ENCODE results near the gene NDST4.

The NDST4 gene

GRCh38 chr4:114907568-114907967, 205.9 kb downstream of the NDST4 start:
- TF ChIP-seq TEAD4 (IDR thresholded peaks at IDR 0.05) (no peak), MAX (IDR thresholded peaks at IDR 0.05) (no peak), TCF12 (IDR thresholded peaks at IDR 0.05; ENCODE audit: low read depth) (no peak), CREB1 (IDR thresholded peaks at IDR 0.05; ENCODE audit: low read depth) (no peak), NFIC (IDR thresholded peaks at IDR 0.05) (no peak), FOXM1 (IDR thresholded peaks at IDR 0.05; ENCODE audit: borderline replicate concordance, low read depth) (no peak), EGR1 (IDR thresholded peaks at IDR 0.05) (no peak), YY1 (IDR thresholded peaks at IDR 0.05; ENCODE audit: low read depth) (no peak), EP300 (IDR thresholded peaks at IDR 0.05; ENCODE audit: borderline replicate concordance) (no peak), ZBTB7A (IDR thresholded peaks at IDR 0.05; ENCODE audit: low read depth) (no peak), RAD21 (IDR thresholded peaks at IDR 0.05; ENCODE audit: low read depth) (no peak), CEBPB (IDR thresholded peaks at IDR 0.05) (no peak), USF1 (IDR thresholded peaks at IDR 0.05) (no peak), TAF1 (IDR thresholded peaks at IDR 0.05; ENCODE audit: low read depth) (no peak), REST (IDR thresholded peaks at IDR 0.05; ENCODE audit: low read depth) (no peak)

- TF ChIP-seq ZBTB7A (IDR thresholded peaks at IDR 0.05; ENCODE audit: low read depth) (no peak), TCF12 (IDR thresholded peaks at IDR 0.05; ENCODE audit: low read depth) (no peak), USF1 (IDR thresholded peaks at IDR 0.05) (no peak)
These were observed 208.4 kb downstream of the NDST4 start for GRCh38 chr4:114905017-114905416.

GRCh38 chr4:114900934-114901333, 212.5 kb downstream of the NDST4 start:
- no peak for TF ChIP-seq RAD21 (IDR thresholded peaks at IDR 0.05; ENCODE audit: low read depth)
- TF ChIP-seq REST (IDR thresholded peaks at IDR 0.05; ENCODE audit: low read depth) = no peak

- no peak for TF ChIP-seq ZBTB7A (IDR thresholded peaks at IDR 0.05; ENCODE audit: low read depth)
- TF ChIP-seq USF1 (IDR thresholded peaks at IDR 0.05) = no peak
- TF ChIP-seq RAD21 (IDR thresholded peaks at IDR 0.05; ENCODE audit: low read depth) = no peak
- no peak for TF ChIP-seq CEBPB (IDR thresholded peaks at IDR 0.05)
- TF ChIP-seq EP300 (IDR thresholded peaks at IDR 0.05; ENCODE audit: borderline replicate concordance) = no peak
- no peak for TF ChIP-seq REST (IDR thresholded peaks at IDR 0.05; ENCODE audit: low read depth)
- TF ChIP-seq TAF1 (IDR thresholded peaks at IDR 0.05; ENCODE audit: low read depth) = no peak
- TF ChIP-seq YY1 (IDR thresholded peaks at IDR 0.05; ENCODE audit: low read depth) = no peak
- no peak for TF ChIP-seq TCF12 (IDR thresholded peaks at IDR 0.05; ENCODE audit: low read depth)
- no peak for TF ChIP-seq NFIC (IDR thresholded peaks at IDR 0.05)
- no peak for TF ChIP-seq TEAD4 (IDR thresholded peaks at IDR 0.05)
- no peak for TF ChIP-seq EGR1 (IDR thresholded peaks at IDR 0.05)
- TF ChIP-seq FOXM1 (IDR thresholded peaks at IDR 0.05; ENCODE audit: borderline replicate concordance, low read depth) = no peak
- no peak for TF ChIP-seq MAX (IDR thresholded peaks at IDR 0.05)
These were observed 222.6 kb downstream of the NDST4 start for GRCh38 chr4:114890773-114891172.

- TF ChIP-seq CEBPB (IDR thresholded peaks at IDR 0.05) = no peak
- TF ChIP-seq TEAD4 (IDR thresholded peaks at IDR 0.05) = no peak
These were observed 226.7 kb downstream of the NDST4 start for GRCh38 chr4:114886761-114887160.

Measured in Ishikawa (cell line).